Neural cell (in vitro differentiated cells): ENCODE data around the gene CPLX4. TPM values are rescaled to one million over a fixed set of nuclear protein-coding genes. Genes with fewer than 3 reads are reported as not detected.

Experiments used
- H2AFZ ChIP-seq: fragments of 200-600, 300-800 bp; sonication (generic), shearing (Covaris generic); 2 replicates; pipeline ENCODE4 v1.6.0; 2014; ENCODE audit warnings: low read depth, mild to moderate bottlenecking, antibody characterized with exemption, low read length, moderate library complexity
- H3F3A ChIP-seq: fragments of 200-600 bp; shearing (Covaris generic); 2 replicates; pipeline ENCODE4 v1.6.1; 2016; ENCODE audit warnings: mild to moderate bottlenecking, moderate library complexity, mixed read lengths, antibody characterized with exemption, low read length; ENCODE audit not compliant: insufficient read depth, poor library complexity, severe bottlenecking
- H3K27ac ChIP-seq: fragments of 200-600, 300-800 bp; sonication (generic), shearing (Covaris generic); 2 replicates; pipeline ENCODE4 v1.5.1; 2014; ENCODE audit warnings: mild to moderate bottlenecking, low read length, moderate library complexity
- H3K27me3 ChIP-seq: fragments of 300-800, 200-600 bp; sonication (generic), shearing (Covaris generic); 2 replicates; pipeline ENCODE4 v1.6.0; 2014; ENCODE audit warnings: mild to moderate bottlenecking, low read depth, low read length, moderate library complexity; ENCODE audit not compliant: insufficient read depth
- H3K36me3 ChIP-seq: fragments of 300-800, 200-600 bp; sonication (generic), shearing (Covaris generic); 2 replicates; pipeline ENCODE4 v1.5.1; 2014; ENCODE audit warnings: mild to moderate bottlenecking, antibody characterized with exemption, low read length, moderate library complexity; ENCODE audit not compliant: insufficient read depth
- H3K4me2 ChIP-seq: fragments of 300-800, 200-600 bp; sonication (generic), shearing (Covaris generic); 2 replicates; pipeline ENCODE4 v1.6.0; 2014; ENCODE audit warnings: mild to moderate bottlenecking, low read length
- H3K4me3 ChIP-seq: fragments of 300-800, 200-600 bp; sonication (generic), shearing (Covaris generic); 2 replicates; pipeline ENCODE4 v1.5.1; 2014; ENCODE audit warnings: mild to moderate bottlenecking, low read length, moderate library complexity
- H3K79me2 ChIP-seq: fragments of 200-600 bp; shearing (Covaris generic); replicated peaks from 2 replicates; pipeline ENCODE4 v1.6.0; 2014; ENCODE audit warnings: mild to moderate bottlenecking, low read length, moderate library complexity; ENCODE audit not compliant: insufficient read depth
- H3K9ac ChIP-seq: fragments of 300-800, 200-600 bp; sonication (generic), shearing (Covaris generic); 2 replicates; pipeline ENCODE4 v1.6.1; 2016; ENCODE audit warnings: mild to moderate bottlenecking, low read length, mixed read lengths
- H3K9me2 ChIP-seq: fragments of 200-600 bp; shearing (Covaris generic); 2 replicates; pipeline ENCODE4 v1.6.1; 2016; ENCODE audit warnings: mild to moderate bottlenecking, low read length, mixed read lengths; ENCODE audit not compliant: insufficient read depth
- H3K9me3 ChIP-seq: fragments of 200-600, 300-800 bp; sonication (generic), shearing (Covaris generic); 2 replicates; pipeline ENCODE4 v1.6.1; 2016; ENCODE audit warnings: mild to moderate bottlenecking, mixed run types, low read length, moderate library complexity, mixed read lengths
- H4K20me1 ChIP-seq: fragments of 200-600 bp; shearing (Covaris generic); 2 replicates; pipeline ENCODE4 v1.6.1; 2016; ENCODE audit warnings: mild to moderate bottlenecking, mixed run types; ENCODE audit not compliant: insufficient read depth
- EP300 ChIP-seq: fragments of 450-650 bp; conservative IDR thresholded peaks from 2 replicates; pipeline ENCODE4 v1.6.1; 2014; ENCODE audit warnings: antibody characterized with exemption, mild to moderate bottlenecking, moderate library complexity; ENCODE audit not compliant: poor library complexity, severe bottlenecking
- EZH2 ChIP-seq: fragments of 200-600, 300-800 bp; shearing (Covaris generic), sonication (generic); IDR thresholded peaks from 2 replicates; pipeline ENCODE4 v1.6.1; 2014; ENCODE audit warnings: antibody characterized with exemption, low read length, borderline replicate concordance, mild to moderate bottlenecking; ENCODE audit not compliant: insufficient read depth, poor library complexity, severe bottlenecking
- MXI1 ChIP-seq: fragments of 450-650 bp; conservative IDR thresholded peaks from 2 replicates; pipeline ENCODE4 v1.6.1; 2014; ENCODE audit warnings: antibody characterized with exemption, mild to moderate bottlenecking; ENCODE audit not compliant: poor library complexity, severe bottlenecking
- POLR2AphosphoS5 ChIP-seq: IDR thresholded peaks from 2 replicates; pipeline ENCODE4 v1.6.1; 2012
- RAD21 ChIP-seq: fragments of 450-650 bp; conservative IDR thresholded peaks from 2 replicates; pipeline ENCODE4 v1.6.1; 2014; ENCODE audit warnings: antibody characterized with exemption, mild to moderate bottlenecking, moderate library complexity
- SMC3 ChIP-seq: fragments of 450-650 bp; conservative IDR thresholded peaks from 2 replicates; pipeline ENCODE4 v1.6.1; 2014; ENCODE audit warnings: antibody characterized with exemption, mild to moderate bottlenecking, moderate library complexity; ENCODE audit not compliant: poor library complexity
- TAF1 ChIP-seq: IDR thresholded peaks from 2 replicates; pipeline ENCODE4 v1.6.1; 2012; ENCODE audit warnings: low read depth
- polyA plus RNA-seq: library from polyadenylated mRNA; depleted of rRNA; stranded (reverse); fragments of >200 nt; gene quantifications from 2 replicates; pipeline ENCODE4 v1.2.3, GENCODE V29; 2014
- TF ChIP-seq, protein P1 (sequence below): fragments of 450-650 bp; IDR thresholded peaks from 2 replicates; pipeline ENCODE4 v1.5.1; 2014; ENCODE audit warnings: antibody characterized with exemption, mild to moderate bottlenecking, moderate library complexity; ENCODE audit not compliant: poor library complexity, severe bottlenecking
- TF ChIP-seq, protein P2 (sequence below): IDR thresholded peaks from 2 replicates; pipeline ENCODE4 v1.6.1; 2012; ENCODE audit warnings: borderline replicate concordance

CPLX4 gene
- polyA plus RNA-seq, 1 donor from 2014 or later = not detected

DNA sequence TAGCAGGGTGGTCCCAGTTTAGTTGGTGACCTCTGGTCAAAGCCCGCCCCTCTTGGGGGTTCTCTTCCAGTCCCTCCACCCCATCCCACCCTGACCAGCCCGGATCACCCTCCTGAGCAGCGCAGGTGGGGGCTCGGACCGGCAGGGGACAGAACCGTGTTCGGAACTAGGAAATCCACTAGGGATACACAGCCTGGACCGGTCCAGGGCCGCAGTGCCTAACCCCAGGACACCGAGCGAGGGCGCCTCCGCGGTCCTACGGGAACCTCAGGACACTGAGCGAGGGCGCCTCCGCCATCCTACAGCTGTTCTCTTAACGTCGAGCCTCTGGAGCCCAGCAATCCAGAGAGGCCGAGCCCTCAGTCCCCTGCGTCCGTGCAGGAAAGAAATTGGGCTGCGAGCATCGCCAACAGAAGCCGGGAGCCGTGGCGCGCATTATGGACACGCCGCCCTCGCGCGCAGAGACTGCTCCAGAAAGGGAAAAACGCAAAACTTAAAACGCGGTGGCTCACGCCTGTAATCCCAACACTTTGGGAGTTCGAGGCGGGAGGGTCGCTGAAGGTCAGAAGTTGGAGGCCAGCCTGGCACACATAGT, 53.7 kb downstream of the CPLX4 start:
- no peak overlapping the region for H3K9ac ChIP-seq
- H3K4me3 ChIP-seq = peak overlapping the region; percentile 39
- H3K79me2 ChIP-seq = no peaks in the 10 kb centered on the region
- H3K27me3 ChIP-seq = peaks cover 69% of the 10 kb centered on the region
- H3K27ac ChIP-seq = no peak overlapping the region
- no peak for TF ChIP-seq SMC3
- TF ChIP-seq EZH2 = peak; percentile 78
- no peaks in the 10 kb centered on the region for H3F3A ChIP-seq
- no peaks in the 10 kb centered on the region for H3K36me3 ChIP-seq
- no peaks in the 10 kb centered on the region for H3K9me2 ChIP-seq
- H3K4me2 ChIP-seq = no peak overlapping the region
- no peak overlapping the region for H2AFZ ChIP-seq
- H3K9me3 ChIP-seq = peaks cover 15% of the 10 kb centered on the region
- H4K20me1 ChIP-seq = no peaks in the 10 kb centered on the region

DNA sequence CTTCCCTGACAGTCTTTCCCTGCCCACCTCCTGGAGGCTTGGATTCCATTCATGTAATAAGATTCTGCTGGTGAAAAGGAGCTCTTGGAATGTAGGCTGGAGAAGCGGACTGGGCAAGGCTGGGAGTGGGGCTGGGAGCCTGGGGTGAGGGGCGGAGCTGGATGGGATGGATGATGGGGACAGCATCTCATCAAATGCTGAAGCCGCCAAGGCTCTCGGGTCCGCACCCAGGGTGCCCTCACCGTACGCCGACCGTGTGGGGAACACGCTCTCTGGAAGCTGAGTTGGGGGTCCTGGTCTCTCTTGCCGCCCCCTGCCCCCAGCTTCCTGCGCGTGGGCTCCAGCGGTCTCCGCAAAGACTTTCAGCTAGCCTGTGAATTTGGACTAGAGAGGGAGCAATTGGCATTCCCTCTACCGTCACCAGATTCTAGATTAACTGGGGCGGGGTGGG, 54.3 kb downstream of the CPLX4 start:
- TF ChIP-seq EZH2 (no peak), TAF1 (no peak), POLR2AphosphoS5 (no peak), RAD21 (no peak), EP300 (no peak), MXI1 (no peak), SMC3 (no peak)
- TF ChIP-seq, protein P1, sequence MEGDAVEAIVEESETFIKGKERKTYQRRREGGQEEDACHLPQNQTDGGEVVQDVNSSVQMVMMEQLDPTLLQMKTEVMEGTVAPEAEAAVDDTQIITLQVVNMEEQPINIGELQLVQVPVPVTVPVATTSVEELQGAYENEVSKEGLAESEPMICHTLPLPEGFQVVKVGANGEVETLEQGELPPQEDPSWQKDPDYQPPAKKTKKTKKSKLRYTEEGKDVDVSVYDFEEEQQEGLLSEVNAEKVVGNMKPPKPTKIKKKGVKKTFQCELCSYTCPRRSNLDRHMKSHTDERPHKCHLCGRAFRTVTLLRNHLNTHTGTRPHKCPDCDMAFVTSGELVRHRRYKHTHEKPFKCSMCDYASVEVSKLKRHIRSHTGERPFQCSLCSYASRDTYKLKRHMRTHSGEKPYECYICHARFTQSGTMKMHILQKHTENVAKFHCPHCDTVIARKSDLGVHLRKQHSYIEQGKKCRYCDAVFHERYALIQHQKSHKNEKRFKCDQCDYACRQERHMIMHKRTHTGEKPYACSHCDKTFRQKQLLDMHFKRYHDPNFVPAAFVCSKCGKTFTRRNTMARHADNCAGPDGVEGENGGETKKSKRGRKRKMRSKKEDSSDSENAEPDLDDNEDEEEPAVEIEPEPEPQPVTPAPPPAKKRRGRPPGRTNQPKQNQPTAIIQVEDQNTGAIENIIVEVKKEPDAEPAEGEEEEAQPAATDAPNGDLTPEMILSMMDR = no peak
- TF ChIP-seq, protein P2, sequence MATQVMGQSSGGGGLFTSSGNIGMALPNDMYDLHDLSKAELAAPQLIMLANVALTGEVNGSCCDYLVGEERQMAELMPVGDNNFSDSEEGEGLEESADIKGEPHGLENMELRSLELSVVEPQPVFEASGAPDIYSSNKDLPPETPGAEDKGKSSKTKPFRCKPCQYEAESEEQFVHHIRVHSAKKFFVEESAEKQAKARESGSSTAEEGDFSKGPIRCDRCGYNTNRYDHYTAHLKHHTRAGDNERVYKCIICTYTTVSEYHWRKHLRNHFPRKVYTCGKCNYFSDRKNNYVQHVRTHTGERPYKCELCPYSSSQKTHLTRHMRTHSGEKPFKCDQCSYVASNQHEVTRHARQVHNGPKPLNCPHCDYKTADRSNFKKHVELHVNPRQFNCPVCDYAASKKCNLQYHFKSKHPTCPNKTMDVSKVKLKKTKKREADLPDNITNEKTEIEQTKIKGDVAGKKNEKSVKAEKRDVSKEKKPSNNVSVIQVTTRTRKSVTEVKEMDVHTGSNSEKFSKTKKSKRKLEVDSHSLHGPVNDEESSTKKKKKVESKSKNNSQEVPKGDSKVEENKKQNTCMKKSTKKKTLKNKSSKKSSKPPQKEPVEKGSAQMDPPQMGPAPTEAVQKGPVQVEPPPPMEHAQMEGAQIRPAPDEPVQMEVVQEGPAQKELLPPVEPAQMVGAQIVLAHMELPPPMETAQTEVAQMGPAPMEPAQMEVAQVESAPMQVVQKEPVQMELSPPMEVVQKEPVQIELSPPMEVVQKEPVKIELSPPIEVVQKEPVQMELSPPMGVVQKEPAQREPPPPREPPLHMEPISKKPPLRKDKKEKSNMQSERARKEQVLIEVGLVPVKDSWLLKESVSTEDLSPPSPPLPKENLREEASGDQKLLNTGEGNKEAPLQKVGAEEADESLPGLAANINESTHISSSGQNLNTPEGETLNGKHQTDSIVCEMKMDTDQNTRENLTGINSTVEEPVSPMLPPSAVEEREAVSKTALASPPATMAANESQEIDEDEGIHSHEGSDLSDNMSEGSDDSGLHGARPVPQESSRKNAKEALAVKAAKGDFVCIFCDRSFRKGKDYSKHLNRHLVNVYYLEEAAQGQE = no peak
- Histone ChIP-seq H3K9me2 (no peaks in the 10 kb centered on the region), H4K20me1 (no peaks in the 10 kb centered on the region), H3K79me2 (no peaks in the 10 kb centered on the region), H3K9me3 (peaks cover 12% of the 10 kb centered on the region), H3K9ac (no peak overlapping the region), H3K4me2 (no peak overlapping the region), H2AFZ (no peak overlapping the region), H3K4me3 (peak overlapping the region; percentile 39), H3K27me3 (peaks cover 64% of the 10 kb centered on the region), H3K36me3 (no peaks in the 10 kb centered on the region), H3F3A (no peaks in the 10 kb centered on the region), H3K27ac (no peak overlapping the region)
